ENCODE results near the gene TSPAN12. TPM values are rescaled to one million over a fixed set of nuclear protein-coding genes. Genes with fewer than 3 reads are reported as not detected.

The TSPAN12 gene
- total and polyA plus RNA-seq, 9 donors, result 0.50 to 58.0 (median 4.2) TPM

DNA sequence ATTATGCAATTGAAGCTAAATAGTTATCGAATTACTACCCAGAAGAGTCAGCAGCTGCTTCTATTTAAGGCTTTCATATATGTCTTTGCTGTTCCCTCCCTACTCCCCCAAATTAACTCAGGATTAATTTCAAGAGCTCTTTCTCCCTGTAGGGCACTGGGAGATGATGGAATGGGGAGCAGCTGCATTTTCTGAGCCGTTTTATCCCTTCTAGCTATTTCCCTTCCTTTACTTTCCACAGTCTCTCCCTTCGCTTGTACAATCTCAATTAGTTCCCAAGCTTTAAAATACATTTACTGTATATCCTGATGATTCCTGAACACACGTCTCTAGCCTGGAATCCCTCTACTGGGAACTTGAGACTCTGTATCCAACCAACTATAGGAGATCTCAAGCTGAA lies 19.8 kb upstream of the TSPAN12 start:
- no peak overlapping the region for H3K27ac ChIP-seq
- no peak for DNase-seq
- H3K36me3 ChIP-seq, result no peaks in the 10 kb centered on the region
- TF ChIP-seq EP300 (IDR thresholded peaks at IDR 0.05), result no peak
- no peak for TF ChIP-seq POLR2A (IDR thresholded peaks at IDR 0.05)
- no peak for TF ChIP-seq CTCF (IDR thresholded peaks at IDR 0.05)
- no peaks in the 10 kb centered on the region for H3K4me1 ChIP-seq (ENCODE audit: insufficient read depth)
- H3K27me3 ChIP-seq, result no peaks in the 10 kb centered on the region
- no peak overlapping the region for H3K4me3 ChIP-seq
- H3K9me3 ChIP-seq, result no peaks in the 10 kb centered on the region
- intact Hi-C loops (cut with DNase I), result no loop called here
- 60 to 74% (median 73%) methylated on average over 4 of the region's 4 CpGs for WGBS, 3 donors

GRCh38 chr7:120876922-120877321 lies 19.0 kb upstream of the TSPAN12 start:
- H3K27me3 ChIP-seq, result no peaks in the 10 kb centered on the region
- no peak overlapping the region for H3K4me3 ChIP-seq
- WGBS, 3 donors, result 79 to 81% (median 80%) methylated on average over 2 of the region's 2 CpGs
- H3K4me1 ChIP-seq (ENCODE audit: insufficient read depth), result no peaks in the 10 kb centered on the region
- DNase-seq, result no peak
- no peak overlapping the region for H3K27ac ChIP-seq
- H3K36me3 ChIP-seq, result no peaks in the 10 kb centered on the region
- TF ChIP-seq CTCF (IDR thresholded peaks at IDR 0.05), result no peak
- TF ChIP-seq POLR2A (IDR thresholded peaks at IDR 0.05), result no peak
- no peak for TF ChIP-seq EP300 (IDR thresholded peaks at IDR 0.05)
- H3K9me3 ChIP-seq, result no peaks in the 10 kb centered on the region
- intact Hi-C loops (cut with DNase I), result no loop called here

DNA sequence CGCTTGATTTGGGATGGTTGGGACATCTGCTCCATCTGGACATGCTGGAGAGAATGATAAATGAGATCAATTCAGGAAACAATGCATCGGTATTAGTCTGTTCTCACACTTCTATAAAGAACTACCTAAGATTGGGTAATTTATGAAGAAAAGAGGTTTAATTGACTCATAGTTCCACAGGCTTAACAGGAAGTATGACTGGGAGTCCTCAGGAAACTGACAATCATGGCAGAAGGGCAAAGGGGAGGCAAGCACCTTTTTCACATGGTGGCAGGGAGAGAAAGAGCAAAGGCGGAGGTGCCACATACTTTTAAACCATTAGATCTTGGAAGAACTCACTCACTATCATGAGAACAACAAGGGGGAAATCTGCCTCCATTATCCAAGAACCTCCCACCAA lies 16.8 kb upstream of the TSPAN12 start:
- Histone ChIP-seq H3K27me3 (no peaks in the 10 kb centered on the region), H3K9me3 (no peaks in the 10 kb centered on the region), H3K27ac (no peak overlapping the region), H3K4me3 (no peak overlapping the region), H3K36me3 (no peaks in the 10 kb centered on the region), H3K4me1 (ENCODE audit: insufficient read depth) (no peaks in the 10 kb centered on the region)
- no peak for DNase-seq
- TF ChIP-seq EP300 (IDR thresholded peaks at IDR 0.05), result no peak
- no peak for TF ChIP-seq POLR2A (IDR thresholded peaks at IDR 0.05)
- TF ChIP-seq CTCF (IDR thresholded peaks at IDR 0.05), result no peak
- intact Hi-C loops (cut with DNase I), result no loop called here
- 96 to 98% (median 96%) methylated on average over 3 of the region's 3 CpGs for WGBS, 3 donors

DNA sequence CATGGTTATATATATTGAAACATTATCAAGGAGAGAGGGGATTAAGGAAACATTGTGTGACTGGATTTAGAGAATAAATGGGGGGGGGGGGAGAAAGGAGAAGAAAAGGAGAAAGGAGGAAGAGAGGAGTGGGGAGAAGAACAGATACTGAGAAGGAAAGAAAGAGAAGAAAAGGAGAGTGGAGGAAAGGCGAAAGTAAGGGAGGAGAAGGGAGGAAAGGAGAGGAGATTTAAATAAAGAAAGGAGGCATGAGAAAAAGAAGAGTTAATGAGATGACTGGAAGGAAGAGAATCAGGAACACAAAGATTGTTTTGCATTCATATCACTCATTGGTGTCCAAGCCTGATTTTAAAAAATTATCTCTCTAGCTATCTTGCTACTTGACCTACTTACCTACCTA lies 16.1 kb upstream of the TSPAN12 start:
- 80 to 100% (median 92%) methylated on average over 1 of the region's 1 CpG for WGBS, 3 donors
- intact Hi-C loops (cut with DNase I), result no loop called here

More for the DNA sequence above, 16.1 kb upstream of the TSPAN12 start:
- H3K27ac ChIP-seq, result no peak overlapping the region
- H3K4me1 ChIP-seq (ENCODE audit: insufficient read depth), result no peaks in the 10 kb centered on the region
- H3K36me3 ChIP-seq, result no peaks in the 10 kb centered on the region
- H3K4me3 ChIP-seq, result no peak overlapping the region
- DNase-seq, result no peak
- no peaks in the 10 kb centered on the region for H3K27me3 ChIP-seq
- no peaks in the 10 kb centered on the region for H3K9me3 ChIP-seq
- TF ChIP-seq CTCF (IDR thresholded peaks at IDR 0.05), result no peak
- TF ChIP-seq EP300 (IDR thresholded peaks at IDR 0.05), result no peak
- TF ChIP-seq POLR2A (IDR thresholded peaks at IDR 0.05), result no peak

All from ovary (tissue), 9 donors.